SU-DHL-6 (cell line): ENCODE data around the gene FSTL4.

Source experiments
- CTCF ChIP-seq: fragments of 200-600 bp; sonication (generic); IDR thresholded peaks from one replicate; pipeline ENCODE4 v1.5.1; 2017; ENCODE audit warnings: antibody characterized with exemption, mild to moderate bottlenecking, low read length, moderate library complexity; ENCODE audit not compliant: insufficient read depth, poor library complexity, severe bottlenecking
- EZH2phosphoT487 ChIP-seq: fragments of 200-600 bp; sonication (generic), shearing (Covaris generic); conservative IDR thresholded peaks from 2 replicates; pipeline ENCODE4 v1.6.1; 2018; ENCODE audit warnings: mild to moderate bottlenecking, antibody characterized with exemption, low read length, moderate library complexity, mixed read lengths

DNA sequence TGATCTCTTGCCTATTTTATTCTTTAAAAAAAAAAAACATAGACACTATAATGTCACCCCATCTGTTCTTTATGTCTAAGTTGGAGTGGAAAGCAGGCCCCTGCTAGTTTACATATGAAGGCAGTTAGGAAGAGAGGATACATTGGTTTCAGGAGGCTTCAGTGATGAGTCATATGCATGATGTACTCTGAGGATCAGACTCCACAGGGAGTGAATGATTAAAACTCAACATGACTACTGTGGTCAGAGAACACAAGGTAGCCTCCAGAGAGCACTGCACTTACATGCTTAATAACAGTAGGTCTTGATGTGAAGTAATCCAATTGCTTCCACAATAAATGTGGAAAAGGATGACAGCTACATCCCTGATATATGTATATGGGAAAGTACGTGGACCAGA, 22.7 kb upstream of the FSTL4 start:
- TF ChIP-seq CTCF = no peak
- no peak for TF ChIP-seq EZH2phosphoT487
